CD14-positive monocyte (primary cell): ENCODE data around the gene PIK3R1. TPM values are rescaled to one million over a fixed set of nuclear protein-coding genes. Genes with fewer than 3 reads are reported as not detected.
A peak's percentile ranks its signal among the peaks of the same experiment; 100 is the strongest.

Source experiments
- DNase-seq, 3 donors: peaks; one replicate each; pipeline ENCODE4 v3.0.0-alpha.2; 2011 to 2022
- H2AFZ ChIP-seq: 2 replicates; pipeline ENCODE4 v1.6.0; 2012; ENCODE audit warnings: mild to moderate bottlenecking, low read depth, low read length, inconsistent platforms; ENCODE audit not compliant: insufficient read depth, poor library complexity, severe bottlenecking
- H3K27ac ChIP-seq, 2 donors: 1 replicate in 1 of 2; 2 replicates in 1 of 2; pipeline ENCODE4 v1.5.1; 2012 to 2013; ENCODE audit warnings: low read length in 2 of 2, control low read depth in 1 of 2, inconsistent platforms in 1 of 2, low read depth in 1 of 2, mild to moderate bottlenecking in 1 of 2
- H3K27me3 ChIP-seq, 2 donors: one replicate each; pipeline versions ENCODE4 v1.6.0 to v1.6.1; 2011 to 2013; ENCODE audit warnings: low read length in 2 of 2; ENCODE audit not compliant: control insufficient read depth in 2 of 2, insufficient read depth in 2 of 2
- H3K36me3 ChIP-seq, 2 donors: replicated peaks in 1 of 2; 1 replicate in 1 of 2; 2 replicates in 1 of 2; pipeline versions ENCODE4 v1.5.1 to v1.6.1; 2012 to 2013; ENCODE audit warnings: low read length in 2 of 2, control low read depth in 1 of 2, inconsistent platforms in 1 of 2, mild to moderate bottlenecking in 1 of 2; ENCODE audit not compliant: insufficient read depth in 2 of 2, control insufficient read depth in 1 of 2
- H3K4me1 ChIP-seq, 2 donors: 1 replicate in 1 of 2; 2 replicates in 1 of 2; pipeline versions ENCODE4 v1.5.1 to v1.6.1; 2012 to 2013; ENCODE audit warnings: low read length in 2 of 2, control low read depth in 1 of 2, inconsistent platforms in 1 of 2, mild to moderate bottlenecking in 1 of 2, moderate library complexity in 1 of 2; ENCODE audit not compliant: insufficient read depth in 2 of 2, control insufficient read depth in 1 of 2
- H3K4me2 ChIP-seq: replicated peaks from 2 replicates; pipeline ENCODE3; 2012; ENCODE audit warnings: low read length, moderate library complexity, mild to moderate bottlenecking; ENCODE audit not compliant: poor library complexity, severe bottlenecking; ENCODE audit errors: extremely low read depth
- H3K4me3 ChIP-seq, 3 experiments: fragments of 200-600 bp in 1 of 3; sonication (generic) in 1 of 3; replicated peaks in 1 of 3; 1 replicate in 2 of 3; 2 replicates in 1 of 3; pipeline ENCODE4 v1.5.1; 2011 to 2013; ENCODE audit warnings: low read length in 3 of 3, mild to moderate bottlenecking in 3 of 3, control low read depth in 2 of 3, low read depth in 2 of 3, inconsistent platforms in 1 of 3, moderate library complexity in 1 of 3
- H3K79me2 ChIP-seq: 2 replicates; pipeline ENCODE4 v1.6.0; 2012; ENCODE audit warnings: mild to moderate bottlenecking, control low read depth, inconsistent platforms, low read length, moderate library complexity; ENCODE audit not compliant: insufficient read depth
- H3K9ac ChIP-seq: 2 replicates; pipeline ENCODE4 v1.6.0; 2017; ENCODE audit warnings: low read length, mild to moderate bottlenecking; ENCODE audit not compliant: insufficient read depth, poor library complexity, severe bottlenecking
- H3K9me3 ChIP-seq, 2 donors: replicated peaks in 1 of 2; 1 replicate in 1 of 2; 2 replicates in 1 of 2; pipeline versions ENCODE4 v1.5.1 to v1.6.1; 2012 to 2013; ENCODE audit warnings: low read length in 2 of 2, control low read depth in 1 of 2; ENCODE audit not compliant: control insufficient read depth in 1 of 2, insufficient read depth in 1 of 2
- H4K20me1 ChIP-seq: 2 replicates; pipeline ENCODE4 v1.6.0; 2012; ENCODE audit warnings: mild to moderate bottlenecking, low read length, control low read depth, moderate library complexity; ENCODE audit not compliant: insufficient read depth
- H3K27ac Mint-ChIP-seq, 7 donors: one replicate each; pipeline ENCODE4 v1.8.0; 2020; ENCODE audit warnings: mild to moderate bottlenecking in 7 of 7, mixed read lengths in 7 of 7, moderate library complexity in 6 of 7, inconsistent platforms in 2 of 7
- H3K27me3 Mint-ChIP-seq, 3 donors: one replicate each; pipeline ENCODE4 v1.8.0; 2021 to 2022; ENCODE audit warnings: low read depth in 3 of 3, mild to moderate bottlenecking in 3 of 3, mixed read lengths in 3 of 3, moderate library complexity in 3 of 3, inconsistent platforms in 1 of 3
- H3K36me3 Mint-ChIP-seq, 2 donors: one replicate each; pipeline ENCODE4 v1.8.0; 2020; ENCODE audit warnings: mixed read lengths in 2 of 2, inconsistent platforms in 1 of 2, mild to moderate bottlenecking in 1 of 2
- H3K4me1 Mint-ChIP-seq: one replicate; pipeline ENCODE4 v1.8.0; 2020; ENCODE audit warnings: mild to moderate bottlenecking, mixed read lengths
- H3K4me3 Mint-ChIP-seq, 2 donors: one replicate each; pipeline ENCODE4 v1.8.0; 2020; ENCODE audit warnings: mild to moderate bottlenecking in 2 of 2, mixed read lengths in 2 of 2, moderate library complexity in 1 of 2
- H3K9me3 Mint-ChIP-seq, 7 donors: one replicate each; pipeline ENCODE4 v1.8.0; 2020 to 2022; ENCODE audit warnings: mixed read lengths in 7 of 7, mild to moderate bottlenecking in 6 of 7, moderate library complexity in 6 of 7, inconsistent platforms in 2 of 7
- WGBS: methylation state at CpG from one replicate; pipeline ENCODE4 v1.1.5; 2013; ENCODE audit warnings: missing lambda C conversion rate; ENCODE audit not compliant: insufficient coverage; 5-methylcytosine and 5-hydroxymethylcytosine counted together
- intact Hi-C, 2 donors: fragments of 100-400 bp; cut with micrococcal nuclease; formaldehyde crosslinking; loops; one replicate each; pipeline versions ENCODE4 v1.15.0 to v1.15.1; 2023
- polyA plus RNA-seq, 3 donors: library from polyadenylated mRNA; depleted of rRNA in 1 of 3; unstranded in 2 of 3; stranded (reverse) in 1 of 3; fragments of 300-500 nt in 2 of 3; fragments of >200 nt in 1 of 3; fragmentation: Illumina TruSeq in 2 of 3; gene quantifications; 1 replicate in 2 of 3; 2 replicates in 1 of 3; pipeline ENCODE4 v1.2.3, GENCODE V29; 2012 to 2021
- TF ChIP-seq, protein P1 (sequence below): fragments of 200-600 bp; IDR thresholded peaks from one replicate; pipeline ENCODE4 v1.8.0; 2022; ENCODE audit warnings: antibody characterized with exemption, mild to moderate bottlenecking

The PIK3R1 gene
- polyA plus RNA-seq, 3 donors = 9.5 to 25.5 (median 10.5) TPM

DNA sequence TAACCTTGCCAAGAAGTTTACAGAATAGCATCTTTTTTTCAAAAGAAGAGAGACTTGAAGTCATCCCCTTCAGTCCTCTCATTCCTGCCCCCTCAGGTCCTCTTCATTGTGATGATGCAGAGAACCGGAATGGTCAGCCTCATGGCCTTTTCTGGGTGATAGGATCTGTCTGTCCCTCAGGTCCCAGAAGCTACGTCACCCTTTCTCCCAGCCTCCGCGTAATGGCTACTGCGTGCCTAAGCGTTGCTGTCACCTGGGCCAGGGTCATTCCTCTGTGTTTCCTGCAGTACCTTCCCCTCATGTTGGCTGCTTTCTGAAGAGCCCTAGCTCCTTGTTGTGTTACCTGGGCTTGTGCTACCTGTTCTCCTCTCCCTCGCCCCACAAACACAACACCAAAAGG lies 4.7 kb downstream of the PIK3R1 start:
- Histone ChIP-seq H3K27me3 (no peaks in the 10 kb centered on the region), H3K79me2 (peaks cover 96% of the 10 kb centered on the region), H3K9me3 (peaks cover 0 to 5% of the 10 kb centered on the region in 2 donors), H3K4me2 (no peak overlapping the region), H4K20me1 (peaks cover 84% of the 10 kb centered on the region), H3K27ac (no peak overlapping the region), H3K36me3 (no peaks in the 10 kb centered on the region), H2AFZ (no peak overlapping the region), H3K4me3 (no peak overlapping the region), H3K4me1 (peaks cover 37 to 48% of the 10 kb centered on the region in 2 donors), H3K9ac (no peak overlapping the region)
- peaks cover 0 to 9% (median 3%) of the 10 kb centered on the region in 7 donors for H3K9me3 Mint-ChIP-seq
- peaks cover 64% of the 10 kb centered on the region for H3K4me1 Mint-ChIP-seq
- peaks cover 6 to 13% of the 10 kb centered on the region in 2 donors for H3K36me3 Mint-ChIP-seq
- intact Hi-C loops = loop anchor here in 1 of 2 donors (10.0 kb wide), 1 partner anchor 175 kb away; no protein-coding TSS in a partner anchor
- no peak overlapping the region for H3K4me3 Mint-ChIP-seq
- 94% methylated on average over 6 of the region's 7 CpGs for WGBS
- no peak for DNase-seq
- TF ChIP-seq, protein P1, sequence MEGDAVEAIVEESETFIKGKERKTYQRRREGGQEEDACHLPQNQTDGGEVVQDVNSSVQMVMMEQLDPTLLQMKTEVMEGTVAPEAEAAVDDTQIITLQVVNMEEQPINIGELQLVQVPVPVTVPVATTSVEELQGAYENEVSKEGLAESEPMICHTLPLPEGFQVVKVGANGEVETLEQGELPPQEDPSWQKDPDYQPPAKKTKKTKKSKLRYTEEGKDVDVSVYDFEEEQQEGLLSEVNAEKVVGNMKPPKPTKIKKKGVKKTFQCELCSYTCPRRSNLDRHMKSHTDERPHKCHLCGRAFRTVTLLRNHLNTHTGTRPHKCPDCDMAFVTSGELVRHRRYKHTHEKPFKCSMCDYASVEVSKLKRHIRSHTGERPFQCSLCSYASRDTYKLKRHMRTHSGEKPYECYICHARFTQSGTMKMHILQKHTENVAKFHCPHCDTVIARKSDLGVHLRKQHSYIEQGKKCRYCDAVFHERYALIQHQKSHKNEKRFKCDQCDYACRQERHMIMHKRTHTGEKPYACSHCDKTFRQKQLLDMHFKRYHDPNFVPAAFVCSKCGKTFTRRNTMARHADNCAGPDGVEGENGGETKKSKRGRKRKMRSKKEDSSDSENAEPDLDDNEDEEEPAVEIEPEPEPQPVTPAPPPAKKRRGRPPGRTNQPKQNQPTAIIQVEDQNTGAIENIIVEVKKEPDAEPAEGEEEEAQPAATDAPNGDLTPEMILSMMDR = no peak
- no peak overlapping the region for H3K27ac Mint-ChIP-seq
- peaks cover 0 to 1% (median 0%) of the 10 kb centered on the region in 3 donors for H3K27me3 Mint-ChIP-seq

DNA sequence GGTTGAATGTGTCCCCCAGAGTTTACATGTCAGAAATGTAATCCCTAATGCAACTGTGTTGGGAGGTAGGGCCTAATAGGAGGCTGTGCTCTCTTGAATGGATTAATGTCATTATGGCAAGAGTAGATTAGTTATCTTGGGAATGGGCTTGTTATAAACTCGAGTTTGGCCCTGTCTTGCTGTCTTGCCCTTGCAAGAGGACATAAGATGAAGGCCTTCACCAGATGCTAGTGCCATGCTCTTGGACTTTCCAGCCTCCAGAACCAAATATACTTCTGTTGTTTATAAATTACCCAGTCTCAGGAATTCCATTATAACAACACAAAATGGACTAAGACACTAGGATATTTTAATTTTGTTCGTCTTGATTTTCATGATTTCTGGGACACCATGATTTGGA lies 5.4 kb downstream of the PIK3R1 start:
- Mint-ChIP-seq H3K27ac (peak overlapping the region in 1 of 7 donors; percentile 3), H3K9me3 (peaks cover 0 to 9% (median 3%) of the 10 kb centered on the region in 7 donors), H3K4me1 (peaks cover 70% of the 10 kb centered on the region), H3K27me3 (peaks cover 0 to 1% (median 0%) of the 10 kb centered on the region in 3 donors), H3K4me3 (no peak overlapping the region), H3K36me3 (peaks cover 13 to 15% of the 10 kb centered on the region in 2 donors)
- no peak overlapping the region for H3K4me2 ChIP-seq
- H3K9ac ChIP-seq = no peak overlapping the region
- no peak overlapping the region for H3K4me3 ChIP-seq
- DNase-seq = no peak
- peaks cover 0 to 5% of the 10 kb centered on the region in 2 donors for H3K9me3 ChIP-seq
- no peak overlapping the region for H3K27ac ChIP-seq
- peaks cover 90% of the 10 kb centered on the region for H4K20me1 ChIP-seq
- no peaks in the 10 kb centered on the region for H3K36me3 ChIP-seq
- H3K27me3 ChIP-seq = no peaks in the 10 kb centered on the region
- H2AFZ ChIP-seq = no peak overlapping the region
- H3K4me1 ChIP-seq = peaks cover 44 to 55% of the 10 kb centered on the region in 2 donors
- peaks cover 100% of the 10 kb centered on the region for H3K79me2 ChIP-seq
- TF ChIP-seq, protein P1 = no peak
- no CpG with 5 or more reads among the region's 2 CpGs for WGBS
- intact Hi-C loops = loop anchor here in 1 of 2 donors (10.0 kb wide), 1 partner anchor 176 kb away; no protein-coding TSS in a partner anchor
